Suprapubic skin (tissue), 3 donors: Measurements from ENCODE around the gene CAMTA1.

Experiments used
- POLR2A ChIP-seq, 2 donors: fragments of 450-650 bp; IDR thresholded peaks; one replicate each; pipeline ENCODE4 v1.6.1; 2017; ENCODE audit warnings: antibody characterized with exemption in 2 of 2, mild to moderate bottlenecking in 2 of 2, moderate library complexity in 2 of 2
- TF ChIP-seq, protein P1 (sequence below), 2 donors: fragments of 200-600 bp in 1 of 2; fragments of 450-650 bp in 1 of 2; sonication (generic) in 1 of 2; IDR thresholded peaks; one replicate each; pipeline ENCODE4 v1.5.1; 2016 to 2019; ENCODE audit warnings: antibody characterized with exemption in 2 of 2, mild to moderate bottlenecking in 1 of 2, moderate library complexity in 1 of 2

DNA sequence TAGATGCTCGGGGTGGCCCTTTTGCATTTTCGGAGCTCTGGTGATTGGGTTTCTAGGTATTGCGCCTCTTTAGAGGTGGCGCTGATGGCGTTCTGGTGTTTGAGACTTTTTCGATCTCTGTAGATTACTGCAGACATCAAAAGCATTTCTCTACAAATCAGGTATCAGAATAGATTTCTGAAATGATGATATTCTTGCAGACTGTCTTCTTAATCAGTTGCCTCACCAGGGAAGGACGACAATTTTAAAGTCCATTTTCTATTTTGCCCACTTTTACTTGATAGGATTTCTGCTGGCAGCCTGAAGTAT lies 920.6 kb downstream of the CAMTA1 start:
- TF ChIP-seq, protein P1, sequence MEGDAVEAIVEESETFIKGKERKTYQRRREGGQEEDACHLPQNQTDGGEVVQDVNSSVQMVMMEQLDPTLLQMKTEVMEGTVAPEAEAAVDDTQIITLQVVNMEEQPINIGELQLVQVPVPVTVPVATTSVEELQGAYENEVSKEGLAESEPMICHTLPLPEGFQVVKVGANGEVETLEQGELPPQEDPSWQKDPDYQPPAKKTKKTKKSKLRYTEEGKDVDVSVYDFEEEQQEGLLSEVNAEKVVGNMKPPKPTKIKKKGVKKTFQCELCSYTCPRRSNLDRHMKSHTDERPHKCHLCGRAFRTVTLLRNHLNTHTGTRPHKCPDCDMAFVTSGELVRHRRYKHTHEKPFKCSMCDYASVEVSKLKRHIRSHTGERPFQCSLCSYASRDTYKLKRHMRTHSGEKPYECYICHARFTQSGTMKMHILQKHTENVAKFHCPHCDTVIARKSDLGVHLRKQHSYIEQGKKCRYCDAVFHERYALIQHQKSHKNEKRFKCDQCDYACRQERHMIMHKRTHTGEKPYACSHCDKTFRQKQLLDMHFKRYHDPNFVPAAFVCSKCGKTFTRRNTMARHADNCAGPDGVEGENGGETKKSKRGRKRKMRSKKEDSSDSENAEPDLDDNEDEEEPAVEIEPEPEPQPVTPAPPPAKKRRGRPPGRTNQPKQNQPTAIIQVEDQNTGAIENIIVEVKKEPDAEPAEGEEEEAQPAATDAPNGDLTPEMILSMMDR (IDR thresholded peaks at IDR 0.05): no peak
- TF ChIP-seq POLR2A (IDR thresholded peaks at IDR 0.05): no peak
